Subcutaneous adipose tissue (tissue), 4 donors: Measurements from ENCODE around the gene HPGDS. TPM values are rescaled to one million over a fixed set of nuclear protein-coding genes. Genes with fewer than 3 reads are reported as not detected.

Source experiments
- total RNA-seq, 4 donors: library from RNA; depleted of rRNA; stranded (reverse); fragments of >200 nt; gene quantifications; one replicate each; pipeline ENCODE4 v1.1.0, GENCODE V29; 2016
- TF ChIP-seq, protein P1 (sequence below): fragments of 450-650 bp; IDR thresholded peaks from one replicate; pipeline ENCODE4 v1.5.1; 2016; ENCODE audit warnings: low read depth, mild to moderate bottlenecking, control low read depth, antibody characterized with exemption, moderate library complexity

Gene HPGDS
- total RNA-seq, 4 donors from 2014 or later, result 0.57 to 15.5 (median 6.7) TPM

DNA sequence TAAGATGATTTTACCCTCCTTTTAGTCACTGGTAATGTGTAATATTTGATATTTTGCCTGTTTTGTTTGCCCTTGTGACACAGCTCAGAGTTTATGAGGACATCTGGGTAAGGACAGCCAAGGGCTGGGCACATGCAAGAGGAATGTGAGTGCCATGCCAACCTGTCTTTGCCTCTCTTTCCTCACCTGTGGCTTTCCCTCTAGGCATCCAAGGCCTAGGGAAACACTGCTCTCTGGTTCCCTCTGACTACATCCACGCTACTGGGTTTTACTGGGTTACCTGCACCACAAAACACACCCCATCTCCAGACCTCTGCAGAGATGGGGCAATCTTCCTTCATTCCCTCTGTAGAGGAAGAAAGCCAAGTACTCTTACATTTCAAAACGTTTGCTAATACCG is 7.7 kb downstream of the HPGDS start:
- TF ChIP-seq, protein P1, sequence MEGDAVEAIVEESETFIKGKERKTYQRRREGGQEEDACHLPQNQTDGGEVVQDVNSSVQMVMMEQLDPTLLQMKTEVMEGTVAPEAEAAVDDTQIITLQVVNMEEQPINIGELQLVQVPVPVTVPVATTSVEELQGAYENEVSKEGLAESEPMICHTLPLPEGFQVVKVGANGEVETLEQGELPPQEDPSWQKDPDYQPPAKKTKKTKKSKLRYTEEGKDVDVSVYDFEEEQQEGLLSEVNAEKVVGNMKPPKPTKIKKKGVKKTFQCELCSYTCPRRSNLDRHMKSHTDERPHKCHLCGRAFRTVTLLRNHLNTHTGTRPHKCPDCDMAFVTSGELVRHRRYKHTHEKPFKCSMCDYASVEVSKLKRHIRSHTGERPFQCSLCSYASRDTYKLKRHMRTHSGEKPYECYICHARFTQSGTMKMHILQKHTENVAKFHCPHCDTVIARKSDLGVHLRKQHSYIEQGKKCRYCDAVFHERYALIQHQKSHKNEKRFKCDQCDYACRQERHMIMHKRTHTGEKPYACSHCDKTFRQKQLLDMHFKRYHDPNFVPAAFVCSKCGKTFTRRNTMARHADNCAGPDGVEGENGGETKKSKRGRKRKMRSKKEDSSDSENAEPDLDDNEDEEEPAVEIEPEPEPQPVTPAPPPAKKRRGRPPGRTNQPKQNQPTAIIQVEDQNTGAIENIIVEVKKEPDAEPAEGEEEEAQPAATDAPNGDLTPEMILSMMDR, result no peak

DNA sequence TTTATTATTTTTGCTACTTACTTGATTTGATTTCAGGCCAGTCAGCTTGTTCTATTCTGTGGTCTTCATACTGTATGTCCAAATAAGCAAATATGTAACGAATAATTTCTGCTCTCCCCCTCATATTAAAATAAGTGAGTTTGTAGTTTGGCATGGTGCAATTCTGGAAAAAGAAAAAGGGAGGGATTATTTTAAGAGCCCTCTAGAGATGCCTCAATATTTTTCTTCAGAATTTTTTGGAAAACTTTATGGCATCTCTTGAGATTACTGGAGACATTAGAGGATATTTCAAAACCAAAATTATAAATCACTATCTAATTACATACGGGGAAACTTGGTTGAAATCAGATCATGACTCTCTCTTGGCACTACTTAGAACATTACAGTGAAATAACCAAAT is 8.2 kb downstream of the HPGDS start:
- TF ChIP-seq, protein P1, result no peak

DNA sequence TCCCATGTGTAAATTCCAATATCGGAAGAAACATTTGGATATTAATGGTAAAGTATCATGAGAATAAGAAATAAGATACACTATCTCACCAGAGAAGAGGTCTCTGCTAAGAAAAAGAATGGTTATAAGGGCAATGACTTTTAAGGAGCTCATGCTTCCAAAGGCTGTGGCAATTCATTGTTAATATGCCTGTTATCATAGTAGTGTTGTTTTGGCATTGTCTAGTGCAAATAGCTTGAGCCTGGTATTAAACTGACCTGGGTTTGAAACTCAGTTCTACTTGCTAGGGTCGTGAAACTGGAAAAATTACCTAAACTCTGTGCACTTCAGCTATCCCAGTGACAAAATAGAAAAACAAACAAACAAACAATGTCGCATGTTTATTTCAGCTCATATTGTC is 8.8 kb downstream of the HPGDS start:
- TF ChIP-seq, protein P1, result no peak

DNA sequence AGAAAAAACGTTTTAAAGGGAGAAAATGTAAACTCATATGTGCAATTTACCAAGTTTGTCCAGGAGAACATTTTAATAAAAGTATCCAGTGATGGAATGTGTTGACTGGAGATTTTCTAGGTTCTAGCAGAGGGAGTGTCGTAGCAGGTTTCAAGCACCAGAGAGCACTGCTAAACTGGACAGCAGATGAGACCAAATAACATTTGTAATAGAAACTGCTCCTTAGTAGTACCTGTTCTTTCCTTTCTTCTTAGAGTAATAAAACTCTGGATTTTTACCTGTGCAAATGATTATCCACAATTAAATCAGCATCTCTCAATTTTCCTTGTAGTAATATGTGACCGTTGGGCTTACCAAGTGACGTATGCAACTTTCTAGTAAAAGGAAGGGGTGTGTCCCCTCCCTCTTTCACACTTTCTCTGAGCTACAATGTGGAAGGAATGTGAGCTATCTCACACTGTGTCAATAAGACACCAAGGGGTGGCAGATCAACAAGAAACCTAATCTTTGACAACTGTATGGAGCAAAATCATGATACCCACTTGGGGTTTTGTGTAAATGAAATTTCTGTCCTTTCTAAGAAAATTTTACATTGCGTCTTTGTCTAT is 9.5 kb downstream of the HPGDS start:
- TF ChIP-seq, protein P1, result no peak

DNA sequence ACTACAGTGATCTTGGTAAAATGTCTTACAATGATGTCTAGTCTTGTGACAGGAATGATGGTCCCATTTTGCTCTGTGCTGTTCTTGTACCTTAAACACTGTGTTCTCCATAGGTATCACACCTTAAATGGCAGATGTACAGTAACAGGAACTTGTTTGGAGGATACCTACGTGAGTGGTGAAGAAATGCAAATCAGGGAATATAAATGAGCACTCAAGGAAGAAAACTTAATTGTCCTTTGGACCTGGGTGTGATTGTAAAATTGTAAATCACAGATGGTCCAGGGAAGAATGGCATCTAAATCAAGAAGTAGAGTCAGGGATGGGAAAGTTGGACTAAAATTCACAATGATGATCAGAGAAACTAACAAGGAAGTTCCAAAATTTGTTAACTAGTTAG is 12.7 kb downstream of the HPGDS start:
- TF ChIP-seq, protein P1, result no peak

DNA sequence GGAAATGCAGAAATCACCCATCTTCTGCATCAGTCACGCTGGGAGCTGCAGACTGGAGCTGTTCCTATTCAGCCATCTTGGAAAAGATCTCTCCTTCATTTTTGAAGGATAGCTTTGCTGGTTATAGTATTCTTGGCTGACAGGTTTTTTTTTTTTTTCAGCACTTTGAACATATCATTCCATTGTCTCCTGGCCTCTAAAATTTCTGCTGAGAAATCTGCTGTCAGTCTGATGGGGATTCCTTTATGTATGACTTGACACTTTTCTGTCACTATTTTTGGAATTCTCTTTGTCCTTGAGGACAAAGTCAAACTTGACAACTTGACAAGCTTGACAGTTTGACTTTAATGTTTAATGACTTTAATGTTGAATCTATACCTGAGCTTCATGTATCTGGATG is 16.8 kb downstream of the HPGDS start:
- TF ChIP-seq, protein P1, result no peak

DNA sequence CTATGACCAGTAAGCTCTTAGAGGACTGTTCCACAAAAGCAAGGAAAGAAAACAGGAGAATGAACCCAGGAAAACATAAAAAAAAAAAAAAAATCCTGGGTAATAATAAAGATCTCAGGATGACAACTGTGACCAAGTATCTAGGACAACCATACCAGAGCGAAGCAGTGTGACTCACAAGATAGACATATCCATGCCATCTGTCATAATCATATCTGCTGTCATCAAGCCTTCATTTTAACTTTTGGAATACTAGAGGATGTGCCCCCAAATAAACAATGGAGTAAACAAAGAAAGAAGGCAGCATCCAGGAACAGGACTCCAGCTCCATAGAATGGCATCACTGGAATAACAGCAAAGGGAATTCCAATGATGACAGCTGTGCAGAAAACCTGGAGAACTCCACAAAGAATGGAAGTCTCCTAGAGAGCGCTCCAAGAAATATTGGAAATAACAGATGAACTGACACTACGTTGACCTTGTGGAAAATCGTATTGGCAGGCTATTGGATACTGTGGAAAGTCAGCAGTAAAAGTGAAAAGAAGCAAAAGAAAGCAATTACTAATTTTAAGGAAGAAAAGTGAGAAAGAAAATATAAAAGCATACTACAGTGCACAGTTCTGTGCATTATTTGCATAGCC is 35.3 kb downstream of the HPGDS start:
- TF ChIP-seq, protein P1, result no peak
